ENCODE measurements around the gene RAB13. TPM values are rescaled to one million over a fixed set of nuclear protein-coding genes. Genes with fewer than 3 reads are reported as not detected.

Gene RAB13
- total and polyA plus RNA-seq, 2 of the 4 experiments (the other 2 are of a cell fraction) = 42.3 to 249 TPM

DNA sequence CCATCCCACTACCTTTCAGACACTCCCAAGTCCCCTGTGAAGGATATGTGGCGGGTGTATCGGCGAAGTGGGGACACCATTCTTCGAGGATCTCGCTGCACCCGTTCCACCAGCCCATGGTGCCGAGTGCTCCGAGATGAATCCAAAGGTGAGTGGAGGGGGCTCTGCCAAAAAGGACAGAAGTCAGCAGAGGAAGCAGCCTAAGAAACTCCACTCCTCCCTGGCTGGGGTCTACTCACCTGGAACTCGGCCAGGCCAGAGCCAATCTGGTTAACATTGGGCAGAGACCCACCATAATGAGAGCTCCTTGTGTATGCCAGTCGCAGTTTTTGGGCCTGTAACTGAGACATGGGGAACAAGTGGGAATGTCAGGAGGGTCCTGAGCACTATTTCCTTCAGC lies 31.3 kb downstream of the RAB13 start:
- dilution Hi-C loops (cut with HindIII; ENCODE audit: low sequenced_read_pairs, unreplicated experiment) (no loop called here), intact Hi-C loops (cut with micrococcal nuclease) (no loop called here), in situ Hi-C loops (cut with MboI; ENCODE audit: low sequenced_read_pairs) (loop anchor here (25.0 kb wide), 1 partner anchor 418 kb away; the partner anchor contains the start of genes S100A3, S100A4, S100A5 and S100A6)
- no peak overlapping the region for H3K9ac ChIP-seq (ENCODE audit: low read depth, low read length)
- H4K8ac ChIP-seq (ENCODE audit: low read depth in 2 of 2, low read length in 2 of 2) = no peak overlapping the region
- no peak overlapping the region for H3K18ac ChIP-seq (ENCODE audit: low read depth, low read length)
- H4K5ac ChIP-seq (ENCODE audit: low read depth, low read length) = no peak overlapping the region
- TF ChIP-seq POLR2A (IDR thresholded peaks at IDR 0.05; ENCODE audit: low read depth, low read length) (no peak), NFE2L2 (IDR thresholded peaks at IDR 0.05; ENCODE audit: low read depth, low read length) (no peak), CHD1 (IDR thresholded peaks at IDR 0.05; ENCODE audit: low read depth, low read length) (no peak), CEBPB (IDR thresholded peaks at IDR 0.05; ENCODE audit: low read depth, low read length) (no peak), BHLHE40 (IDR thresholded peaks at IDR 0.05; ENCODE audit: low read depth, low read length) (no peak), RCOR1 (IDR thresholded peaks at IDR 0.05; ENCODE audit: insufficient replicate concordance, low read length) (no peak), MXI1 (IDR thresholded peaks at IDR 0.05; ENCODE audit: borderline replicate concordance, low read depth, low read length) (no peak), SMC3 (IDR thresholded peaks at IDR 0.05; ENCODE audit: low read depth, low read length) (no peak), RFX5 (IDR thresholded peaks at IDR 0.05; ENCODE audit: low read depth, low read length) (no peak), FOS (IDR thresholded peaks at IDR 0.05; ENCODE audit: low read depth, low read length) (no peak), MAFK (IDR thresholded peaks at IDR 0.05; ENCODE audit: low read depth, low read length) (no peak)
- TF ChIP-seq, protein P1, sequence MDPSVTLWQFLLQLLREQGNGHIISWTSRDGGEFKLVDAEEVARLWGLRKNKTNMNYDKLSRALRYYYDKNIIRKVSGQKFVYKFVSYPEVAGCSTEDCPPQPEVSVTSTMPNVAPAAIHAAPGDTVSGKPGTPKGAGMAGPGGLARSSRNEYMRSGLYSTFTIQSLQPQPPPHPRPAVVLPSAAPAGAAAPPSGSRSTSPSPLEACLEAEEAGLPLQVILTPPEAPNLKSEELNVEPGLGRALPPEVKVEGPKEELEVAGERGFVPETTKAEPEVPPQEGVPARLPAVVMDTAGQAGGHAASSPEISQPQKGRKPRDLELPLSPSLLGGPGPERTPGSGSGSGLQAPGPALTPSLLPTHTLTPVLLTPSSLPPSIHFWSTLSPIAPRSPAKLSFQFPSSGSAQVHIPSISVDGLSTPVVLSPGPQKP (IDR thresholded peaks at IDR 0.05; ENCODE audit: borderline replicate concordance, low read depth, low read length) = no peak
- TF ChIP-seq, protein P2, sequence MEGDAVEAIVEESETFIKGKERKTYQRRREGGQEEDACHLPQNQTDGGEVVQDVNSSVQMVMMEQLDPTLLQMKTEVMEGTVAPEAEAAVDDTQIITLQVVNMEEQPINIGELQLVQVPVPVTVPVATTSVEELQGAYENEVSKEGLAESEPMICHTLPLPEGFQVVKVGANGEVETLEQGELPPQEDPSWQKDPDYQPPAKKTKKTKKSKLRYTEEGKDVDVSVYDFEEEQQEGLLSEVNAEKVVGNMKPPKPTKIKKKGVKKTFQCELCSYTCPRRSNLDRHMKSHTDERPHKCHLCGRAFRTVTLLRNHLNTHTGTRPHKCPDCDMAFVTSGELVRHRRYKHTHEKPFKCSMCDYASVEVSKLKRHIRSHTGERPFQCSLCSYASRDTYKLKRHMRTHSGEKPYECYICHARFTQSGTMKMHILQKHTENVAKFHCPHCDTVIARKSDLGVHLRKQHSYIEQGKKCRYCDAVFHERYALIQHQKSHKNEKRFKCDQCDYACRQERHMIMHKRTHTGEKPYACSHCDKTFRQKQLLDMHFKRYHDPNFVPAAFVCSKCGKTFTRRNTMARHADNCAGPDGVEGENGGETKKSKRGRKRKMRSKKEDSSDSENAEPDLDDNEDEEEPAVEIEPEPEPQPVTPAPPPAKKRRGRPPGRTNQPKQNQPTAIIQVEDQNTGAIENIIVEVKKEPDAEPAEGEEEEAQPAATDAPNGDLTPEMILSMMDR (conservative IDR thresholded peaks at IDR 0.05; ENCODE audit: low read depth, low read length) = no peak
- ChIA-PET POLR2A (ENCODE audit: unreplicated experiment) (no interaction called here), CTCF (no interaction called here)
- H3K4me2 ChIP-seq (ENCODE audit: low read depth, low read length) = no peak overlapping the region
- peaks cover 41% of the 10 kb centered on the region for H4K20me1 ChIP-seq (ENCODE audit: insufficient read depth, low read length)
- peaks cover 24 to 65% of the 10 kb centered on the region in 2 experiments for H3K79me1 ChIP-seq (ENCODE audit: low read depth in 1 of 2, low read length in 2 of 2)
- no CpG with 5 or more reads among the region's 10 CpGs for WGBS, 2 experiments (ENCODE audit: extremely low coverage in 2 of 2, insufficient read length in 1 of 2)
- ATAC-seq (ENCODE audit: low read depth) = no peak
- peaks cover 14% of the 10 kb centered on the region; the same call in 1 of the 2 replicates for H3K9me1 ChIP-seq (ENCODE audit: insufficient read depth, low read length)
- H3K23ac ChIP-seq (ENCODE audit: low read depth, low read length) = no peak overlapping the region
- peaks cover 11% of the 10 kb centered on the region; the same call in 1 of the 2 replicates for H3K4me1 ChIP-seq (ENCODE audit: control insufficient read depth, insufficient read depth, low read length)
- H3K14ac ChIP-seq (replicated peaks; ENCODE audit: low read depth, low read length) = no peak overlapping the region
- no peak overlapping the region for H2AK9ac ChIP-seq (replicated peaks; ENCODE audit: low read depth, low read length, poor library complexity)
- no peak overlapping the region for H2BK20ac ChIP-seq (ENCODE audit: low read depth, low read length)
- no peak overlapping the region for H3K27ac ChIP-seq (ENCODE audit: insufficient read depth, low read length)
- no peaks in the 10 kb centered on the region for H3K9me3 ChIP-seq (ENCODE audit: control insufficient read depth, insufficient read depth, low read length)
- peaks cover 40% of the 10 kb centered on the region for H3K36me3 ChIP-seq (ENCODE audit: control insufficient read depth, insufficient read depth, low read length)
- H3K4me3 ChIP-seq (ENCODE audit: insufficient read depth, low read depth, low read length) = no peak overlapping the region
- no TSS peak for BruUV-seq (replicated peaks)
- H2AK5ac ChIP-seq (ENCODE audit: low read depth, low read length) = no peak overlapping the region
- H3K56ac ChIP-seq (ENCODE audit: extremely low read depth, insufficient read depth, low read length) = no peak overlapping the region
- no peak overlapping the region for H2AFZ ChIP-seq (replicated peaks; ENCODE audit: low read length, poor library complexity)
- no peak overlapping the region for H2BK5ac ChIP-seq (ENCODE audit: low read depth, low read length, poor library complexity, severe bottlenecking)
- no peak overlapping the region for H2BK120ac ChIP-seq (ENCODE audit: low read depth, low read length)
- no peak overlapping the region for H3K4ac ChIP-seq (ENCODE audit: low read depth, low read length)
- H2BK15ac ChIP-seq (ENCODE audit: low read depth, low read length) = no peak overlapping the region
- no peak overlapping the region for H4K91ac ChIP-seq (ENCODE audit: insufficient read depth, low read depth, low read length)
- H3K27me3 ChIP-seq (ENCODE audit: control insufficient read depth, insufficient read depth, low read length) = no peaks in the 10 kb centered on the region
- no peak for DNase-seq
